ENCODE measurements around the gene MPL.

MPL gene

GRCh38 chr1:43327549-43328292 is 9.9 kb upstream of the MPL start:
- no peak for FAIRE-seq

- no peak for FAIRE-seq
Measured at GRCh38 chr1:43329995-43330751, 7.4 kb upstream of the MPL start.

DNA sequence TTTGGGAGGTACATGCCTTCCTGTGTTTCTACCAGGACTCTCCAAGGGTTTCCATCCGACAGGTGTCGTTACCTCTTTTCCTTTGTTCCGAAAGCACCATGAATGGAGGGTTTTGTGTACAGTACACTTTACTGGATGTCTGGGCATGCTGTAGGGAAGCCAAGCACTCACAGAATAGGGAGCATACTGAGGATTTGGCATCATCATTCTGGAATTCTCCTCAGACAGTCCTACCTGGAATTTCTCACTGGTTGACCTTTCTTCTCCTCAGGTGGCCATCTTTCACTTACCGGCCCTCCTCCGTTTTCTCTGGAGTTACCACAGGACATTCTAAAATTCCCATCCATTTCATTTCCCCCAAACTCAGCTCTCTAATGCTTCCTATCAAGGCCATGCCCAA is 5.9 kb upstream of the MPL start:
- FAIRE-seq: no peak

DNA sequence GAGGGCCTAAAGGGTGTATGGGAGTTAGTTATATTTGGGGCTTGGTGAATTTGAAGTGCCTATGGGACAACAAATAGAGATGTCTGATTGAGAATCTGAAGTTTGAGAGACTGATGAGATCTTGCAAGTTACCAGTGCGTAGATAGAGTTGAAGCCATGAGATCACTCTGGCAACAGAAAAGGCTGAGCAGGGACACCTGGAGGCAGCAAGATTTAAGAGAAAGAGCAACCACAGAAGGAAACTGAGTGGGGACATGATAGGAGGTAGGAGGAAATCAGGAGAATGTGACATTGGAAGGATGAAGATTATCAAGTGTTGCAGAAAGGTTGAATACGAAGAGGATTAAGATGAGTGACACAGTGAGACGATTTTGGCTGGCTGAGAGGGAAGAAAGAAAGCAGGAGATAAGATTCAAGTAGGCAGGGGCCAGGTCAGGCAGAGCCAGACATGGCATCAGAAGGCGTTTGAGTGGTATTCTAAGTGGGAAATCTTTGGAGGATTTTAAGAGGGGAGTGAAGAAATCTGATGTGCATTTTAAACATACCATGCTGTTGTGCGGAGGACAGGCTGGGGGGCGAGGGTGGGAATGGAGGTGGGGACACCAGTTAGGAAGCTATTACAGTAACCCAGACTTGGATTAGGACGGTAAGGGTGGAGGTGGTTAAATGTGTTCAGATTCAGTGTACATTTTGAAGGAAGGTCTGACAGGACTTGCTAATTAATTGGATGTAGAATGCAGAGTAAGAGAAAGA is 3.0 kb upstream of the MPL start:
- no peak for FAIRE-seq

- no peak for FAIRE-seq
Measured at GRCh38 chr1:43338001-43338400, 383 bp downstream of the MPL start.

GRCh38 chr1:43339584-43340232 is 2.1 kb downstream of the MPL start:
- FAIRE-seq: no peak

DNA sequence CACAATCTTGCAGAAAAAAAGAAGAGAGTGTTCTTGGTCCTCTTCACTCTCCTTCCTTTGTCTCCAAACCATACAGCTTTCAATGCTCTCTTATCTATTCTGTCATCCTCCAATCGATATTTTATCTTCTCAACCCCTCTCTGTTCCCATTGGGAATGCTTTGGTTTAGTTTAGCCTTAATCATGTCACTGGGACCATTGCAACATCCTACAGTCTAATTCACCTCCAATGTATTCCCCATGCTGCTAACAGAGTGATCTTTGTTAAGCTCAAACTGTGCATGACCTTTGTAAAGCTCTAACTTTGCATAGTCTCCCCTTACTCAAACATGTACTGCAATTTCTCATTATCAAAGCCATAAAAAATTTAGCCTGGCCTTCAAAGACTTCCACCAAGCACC is 2.9 kb downstream of the MPL start:
- FAIRE-seq: no peak

GRCh38 chr1:43344267-43344850 is 6.7 kb downstream of the MPL start:
- no peak for FAIRE-seq

DNA sequence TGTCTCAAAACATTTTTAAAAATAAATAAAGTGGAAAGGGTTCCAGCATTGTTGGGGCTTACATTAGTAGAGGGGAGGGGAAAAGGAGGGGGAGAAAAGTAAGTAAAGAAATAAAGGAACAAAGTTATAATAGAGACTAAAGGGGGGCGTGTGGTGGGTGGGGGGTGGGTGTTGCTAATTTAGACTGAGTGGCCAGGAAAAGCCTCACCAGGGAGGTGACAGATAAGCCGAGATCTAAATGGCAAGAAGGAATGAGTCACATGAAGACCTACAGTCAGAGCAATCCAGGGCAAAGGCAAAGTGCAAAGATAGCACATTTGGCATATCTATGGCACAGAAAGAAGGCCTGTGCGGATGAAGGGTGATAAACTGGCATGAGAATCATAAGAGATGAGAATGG is 7.5 kb downstream of the MPL start:
- no peak for FAIRE-seq

DNA sequence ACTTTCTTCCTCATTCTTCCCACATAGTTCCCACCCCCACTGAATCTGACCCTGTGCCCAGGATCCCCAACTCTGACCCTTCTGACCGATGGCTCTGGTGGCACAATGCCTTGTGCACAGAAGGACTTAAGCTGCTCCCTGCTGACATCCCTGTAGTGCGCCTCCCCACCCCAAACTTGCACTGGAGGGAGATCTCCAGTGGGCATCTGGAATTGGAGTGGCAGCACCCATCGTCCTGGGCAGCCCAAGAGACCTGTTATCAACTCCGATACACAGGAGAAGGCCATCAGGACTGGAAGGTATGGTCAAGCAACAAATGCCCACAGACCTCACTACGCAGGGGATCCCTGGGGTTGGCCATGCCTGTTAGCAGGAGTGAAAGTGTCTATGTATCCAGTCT is 9.0 kb downstream of the MPL start:
- FAIRE-seq: no peak

- FAIRE-seq: no peak
Measured at GRCh38 chr1:43348343-43348808, 10.8 kb downstream of the MPL start.

DNA sequence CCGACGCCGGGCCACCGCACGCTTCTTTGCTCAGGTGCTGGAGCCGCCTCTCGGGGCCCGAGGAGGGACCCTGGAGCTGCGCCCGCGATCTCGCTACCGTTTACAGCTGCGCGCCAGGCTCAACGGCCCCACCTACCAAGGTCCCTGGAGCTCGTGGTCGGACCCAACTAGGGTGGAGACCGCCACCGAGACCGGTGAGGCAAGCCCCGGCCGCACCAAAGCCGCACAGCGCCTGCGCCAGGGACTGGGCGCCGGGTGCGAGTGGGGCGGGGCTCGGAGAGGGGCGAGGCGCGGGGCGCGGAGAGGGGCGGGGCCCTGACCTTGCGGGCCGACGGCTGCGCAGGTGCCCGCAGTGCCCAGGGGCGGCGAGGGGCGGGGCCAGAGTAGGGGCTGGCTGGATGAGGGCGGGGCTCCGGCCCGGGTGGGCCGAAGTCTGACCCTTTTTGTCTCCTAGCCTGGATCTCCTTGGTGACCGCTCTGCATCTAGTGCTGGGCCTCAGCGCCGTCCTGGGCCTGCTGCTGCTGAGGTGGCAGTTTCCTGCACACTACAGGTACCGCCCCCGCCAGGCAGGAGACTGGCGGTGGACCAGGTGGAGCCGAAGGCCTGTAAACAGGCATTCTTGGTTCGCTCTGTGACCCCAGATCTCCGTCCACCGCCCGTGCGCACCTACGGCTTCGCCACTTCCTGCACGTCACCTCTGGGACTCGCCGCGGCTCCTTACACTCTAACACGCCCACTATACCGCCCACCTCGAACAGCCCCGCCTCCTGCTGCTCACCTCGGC is 11.4 kb downstream of the MPL start:
- peak; percentile 72 for FAIRE-seq

DNA sequence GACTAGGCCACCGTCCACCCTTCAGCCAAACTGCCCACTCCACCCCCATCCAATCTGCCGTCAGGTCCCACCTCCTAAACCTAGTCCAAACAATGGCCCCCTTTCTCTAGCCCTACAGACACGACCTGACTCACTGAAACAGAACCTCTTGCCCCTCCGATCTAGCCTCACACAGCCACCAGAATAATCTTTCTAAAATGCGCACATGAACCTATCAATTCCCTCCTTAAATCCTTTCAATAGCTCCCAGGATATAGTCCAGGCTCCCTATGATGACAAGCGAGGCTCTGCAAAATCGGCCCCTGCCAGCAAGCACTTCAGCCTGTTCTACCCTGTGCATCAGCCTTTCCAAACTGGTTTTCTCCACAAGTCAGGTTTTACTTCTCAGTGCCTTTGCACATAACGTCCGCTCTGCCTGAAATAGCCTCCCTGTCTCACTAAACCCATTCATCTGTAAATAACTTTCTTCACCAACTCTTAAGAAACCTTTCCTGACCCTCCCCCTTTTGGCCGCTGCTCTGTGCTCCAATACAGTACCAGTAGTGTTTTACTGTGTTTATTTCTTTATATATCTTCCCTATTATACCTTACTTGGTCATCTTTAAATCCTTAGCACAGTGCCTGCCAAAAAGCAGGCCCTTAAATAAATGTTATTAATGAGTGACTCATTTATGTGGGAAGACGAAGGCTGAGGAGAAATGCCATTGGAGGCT is 12.1 kb downstream of the MPL start:
- FAIRE-seq: no peak

GRCh38 chr1:43350976-43351375 is 13.4 kb downstream of the MPL start:
- no peak for FAIRE-seq

DNA sequence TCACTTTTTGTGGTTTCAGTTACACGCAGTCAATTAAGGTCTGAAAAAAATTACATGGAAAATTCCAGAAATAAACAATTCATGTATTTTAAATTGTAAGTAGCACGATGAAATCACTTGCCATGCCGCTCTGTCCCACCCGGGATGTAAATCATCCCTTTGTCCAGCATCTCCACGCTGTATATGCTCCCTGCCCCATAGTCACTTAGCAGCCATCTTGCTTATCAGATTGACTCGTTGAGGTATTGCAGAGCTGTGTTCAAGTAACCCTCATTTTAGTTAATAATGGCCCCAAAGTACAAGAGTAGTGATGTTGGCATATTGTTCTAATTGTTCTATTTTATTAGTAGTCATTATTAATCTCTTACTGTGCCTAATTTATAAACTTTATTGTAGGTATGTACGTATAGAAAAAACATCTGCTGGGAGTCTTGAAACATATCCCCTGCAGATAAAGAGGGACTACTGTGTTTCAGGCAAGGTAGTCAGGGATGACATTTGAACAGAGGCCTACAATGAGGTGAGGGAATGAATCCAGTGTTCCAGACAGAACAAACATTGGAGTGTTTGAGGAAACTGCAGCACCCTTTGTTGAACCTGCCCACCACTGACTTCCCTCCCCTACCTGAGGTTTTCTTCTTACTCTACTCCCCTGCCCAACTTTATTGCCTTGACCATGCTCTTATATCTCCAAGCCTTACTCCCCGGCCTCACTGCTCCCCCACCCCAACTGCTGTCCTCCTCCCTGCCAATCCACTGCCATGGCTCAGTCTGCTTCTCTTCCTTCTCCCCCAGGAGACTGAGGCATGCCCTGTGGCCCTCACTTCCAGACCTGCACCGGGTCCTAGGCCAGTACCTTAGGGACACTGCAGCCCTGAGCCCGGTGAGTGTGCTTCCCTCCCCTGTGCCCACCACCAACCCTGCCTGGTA is 14.1 kb downstream of the MPL start:
- no peak for FAIRE-seq

GRCh38 chr1:43352351-43352705 is 14.7 kb downstream of the MPL start:
- no peak for FAIRE-seq

- no peak for FAIRE-seq
Measured at GRCh38 chr1:43352881-43353280, 15.3 kb downstream of the MPL start.

DNA sequence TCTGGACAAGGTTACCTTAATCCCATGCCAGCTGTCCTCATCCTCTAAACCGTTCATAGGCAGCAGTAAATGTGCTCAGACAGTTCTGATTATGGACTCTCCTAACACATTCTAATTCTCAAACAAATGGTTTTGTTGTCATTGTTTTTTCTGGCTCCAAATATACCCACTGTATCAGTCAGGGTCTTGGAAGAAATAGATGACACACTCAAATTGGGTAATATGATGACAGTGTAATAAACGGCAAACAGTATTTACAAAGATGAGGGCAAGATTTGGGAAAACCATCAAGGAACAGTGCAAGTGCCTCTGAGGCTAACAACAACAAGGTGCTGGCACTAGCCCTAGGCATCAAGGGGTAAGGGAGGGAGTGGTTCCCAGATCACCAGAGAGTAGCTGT is 16.9 kb downstream of the MPL start:
- no peak for FAIRE-seq

DNA sequence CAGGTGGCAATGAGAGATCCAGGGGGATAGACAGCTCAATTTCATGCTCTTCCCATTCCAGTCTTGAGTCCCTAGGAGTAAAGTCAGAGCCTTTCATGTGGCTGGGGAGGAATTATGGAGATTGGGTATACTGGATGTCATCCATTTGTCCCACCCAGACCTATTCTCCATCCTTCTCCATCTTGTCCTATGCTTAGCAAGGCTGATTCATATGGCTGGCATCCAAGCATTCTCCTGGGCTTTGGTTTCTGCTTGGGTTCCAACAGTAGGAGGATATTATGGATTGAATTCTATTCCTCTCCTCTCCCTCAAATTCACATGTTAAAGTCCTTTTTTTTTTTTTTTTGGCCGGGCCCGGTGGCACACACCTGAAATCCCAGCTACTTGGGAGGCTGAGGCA is 17.3 kb downstream of the MPL start:
- FAIRE-seq: no peak

- FAIRE-seq: no peak
Measured at GRCh38 chr1:43357251-43357650, 19.6 kb downstream of the MPL start.

Data from G401.6 (cell line).